Ascending aorta (tissue), 2 donors: Measurements from ENCODE around the gene SYTL2. TPM values are rescaled to one million over a fixed set of nuclear protein-coding genes. Genes with fewer than 3 reads are reported as not detected.

ENCODE experiments used
- DNase-seq, 2 donors: peaks; one replicate each; pipeline ENCODE4 v3.0.0-alpha.2; 2019; ENCODE audit warnings: low spot score in 2 of 2
- H3K27ac ChIP-seq, 2 donors: fragments of 200-600 bp; sonication (generic); one replicate each; pipeline ENCODE4 v1.5.1; 2016 to 2017; ENCODE audit warnings: mild to moderate bottlenecking in 1 of 2
- H3K27me3 ChIP-seq: fragments of 200-600 bp; sonication (generic); one replicate; pipeline ENCODE4 v1.5.1; 2017
- H3K36me3 ChIP-seq, 2 donors: fragments of 200-600 bp; sonication (generic); one replicate each; pipeline ENCODE4 v1.5.1; 2016
- H3K4me1 ChIP-seq, 2 donors: fragments of 200-600 bp; sonication (generic); one replicate each; pipeline ENCODE4 v1.5.1; 2016 to 2017; ENCODE audit warnings: mild to moderate bottlenecking in 1 of 2
- H3K4me3 ChIP-seq, 2 donors: fragments of 200-600 bp; sonication (generic); one replicate each; pipeline ENCODE4 v1.5.1; 2016 to 2017; ENCODE audit warnings: mild to moderate bottlenecking in 1 of 2
- H3K9me3 ChIP-seq, 2 donors: fragments of 200-600 bp; sonication (generic); one replicate each; pipeline ENCODE4 v1.5.1; 2016
- CTCF ChIP-seq, 3 experiments: fragments of 200-600 bp in 2 of 3; fragments of 450-650 bp in 1 of 3; sonication (generic) in 2 of 3; IDR thresholded peaks; one replicate each; pipeline ENCODE4 v1.5.1; 2016 to 2019; ENCODE audit warnings: antibody characterized with exemption in 3 of 3, mild to moderate bottlenecking in 1 of 3, moderate library complexity in 1 of 3
- intact Hi-C: fragments of 100-400 bp; cut with DNase I; formaldehyde crosslinking; loops from one replicate; pipeline ENCODE4 v1.15.1; 2023
- total RNA-seq: library from RNA; depleted of rRNA; stranded (reverse); fragments of >200 nt; gene quantifications from one replicate; pipeline ENCODE4 v1.1.0, GENCODE V29; 2016

Gene SYTL2
- total RNA-seq, 1 donor from 2014 or later = 151 TPM

GRCh38 chr11:85823816-85824215 lies 12.9 kb upstream of the SYTL2 start:
- no peak overlapping the region for H3K4me3 ChIP-seq
- no peaks in the 10 kb centered on the region for H3K9me3 ChIP-seq
- no peaks in the 10 kb centered on the region for H3K27me3 ChIP-seq
- no peak overlapping the region for H3K27ac ChIP-seq
- no peak for TF ChIP-seq CTCF (IDR thresholded peaks at IDR 0.05)
- intact Hi-C loops = no loop called here
- H3K4me1 ChIP-seq = peaks cover 0 to 14% of the 10 kb centered on the region in 2 donors
- DNase-seq = no peak
- no peaks in the 10 kb centered on the region for H3K36me3 ChIP-seq

- TF ChIP-seq CTCF (IDR thresholded peaks at IDR 0.05) = no peak
- H3K27me3 ChIP-seq = no peaks in the 10 kb centered on the region
- H3K27ac ChIP-seq = no peak overlapping the region
- no peak for DNase-seq
- no peak overlapping the region for H3K4me3 ChIP-seq
- no peaks in the 10 kb centered on the region for H3K36me3 ChIP-seq
- intact Hi-C loops = no loop called here
- no peaks in the 10 kb centered on the region for H3K9me3 ChIP-seq
- peaks cover 0 to 14% of the 10 kb centered on the region in 2 donors for H3K4me1 ChIP-seq
These were observed 11.9 kb upstream of the SYTL2 start for GRCh38 chr11:85822814-85823213.

DNA sequence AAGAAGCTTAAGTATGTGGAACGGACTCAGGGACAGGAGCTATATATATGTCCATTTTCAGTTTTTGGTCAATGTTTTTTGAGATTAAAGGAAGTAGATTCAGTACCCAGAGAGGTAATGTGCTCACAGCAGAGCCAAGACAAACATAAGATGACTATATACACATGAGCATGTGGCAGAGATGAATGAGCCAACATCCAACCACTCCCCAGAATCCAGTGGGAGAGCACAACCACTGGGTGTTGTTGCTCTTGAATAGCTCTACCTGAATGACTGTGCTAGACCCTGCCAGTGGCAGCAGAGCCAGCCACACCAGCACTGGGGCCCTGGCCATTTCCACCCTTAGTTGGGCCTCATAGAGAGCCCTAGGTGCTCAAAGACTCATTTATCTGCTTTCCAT lies 10.7 kb upstream of the SYTL2 start:
- Histone ChIP-seq H3K9me3 (no peaks in the 10 kb centered on the region), H3K27me3 (no peaks in the 10 kb centered on the region), H3K4me3 (no peak overlapping the region), H3K27ac (no peak overlapping the region), H3K4me1 (peaks cover 0 to 5% of the 10 kb centered on the region in 2 donors), H3K36me3 (no peaks in the 10 kb centered on the region)
- no peak for DNase-seq
- TF ChIP-seq CTCF (IDR thresholded peaks at IDR 0.05) = no peak
- intact Hi-C loops = no loop called here

DNA sequence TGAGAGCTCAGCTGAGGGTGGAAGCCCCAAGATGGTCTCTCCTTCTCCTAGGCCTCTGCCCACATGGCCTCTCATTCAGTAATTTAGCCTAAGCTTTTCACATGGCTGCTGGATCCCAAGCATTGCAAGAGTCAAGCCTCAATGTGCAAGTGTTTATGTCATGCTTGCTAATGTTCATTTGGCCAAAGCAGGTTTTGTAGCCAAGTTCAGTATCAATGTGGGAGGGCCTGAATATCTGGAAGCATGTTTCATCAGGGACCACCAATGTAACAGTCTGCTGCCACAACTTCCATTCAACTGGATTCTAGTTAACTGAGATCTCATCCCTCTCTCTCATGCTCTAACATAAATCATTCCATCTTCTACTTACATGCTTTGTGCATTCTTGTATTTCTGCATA lies 8.5 kb upstream of the SYTL2 start:
- intact Hi-C loops = no loop called here
- no peak for TF ChIP-seq CTCF (IDR thresholded peaks at IDR 0.05)
- no peaks in the 10 kb centered on the region for H3K9me3 ChIP-seq
- no peak for DNase-seq
- H3K36me3 ChIP-seq = no peaks in the 10 kb centered on the region
- H3K4me3 ChIP-seq = no peak overlapping the region
- H3K4me1 ChIP-seq = no peaks in the 10 kb centered on the region
- H3K27me3 ChIP-seq = no peaks in the 10 kb centered on the region
- H3K27ac ChIP-seq = no peak overlapping the region

- Histone ChIP-seq H3K9me3 (no peaks in the 10 kb centered on the region), H3K4me3 (no peak overlapping the region), H3K27me3 (no peaks in the 10 kb centered on the region), H3K4me1 (peaks cover 0 to 6% of the 10 kb centered on the region in 2 donors), H3K36me3 (no peaks in the 10 kb centered on the region), H3K27ac (no peak overlapping the region)
- no peak for DNase-seq
- intact Hi-C loops = no loop called here
- TF ChIP-seq CTCF (IDR thresholded peaks at IDR 0.05) = no peak
These were observed 4.4 kb upstream of the SYTL2 start for GRCh38 chr11:85815186-85815931.
